SU-DHL-6 (cell line): ENCODE data around the gene ACOT6.
A peak's percentile ranks its signal among the peaks of the same experiment; 100 is the strongest.

Source experiments
- H2AFZ ChIP-seq: fragments of 200-600 bp; sonication (generic); 2 replicates; pipeline ENCODE4 v1.6.1; 2014; ENCODE audit warnings: low read depth, mild to moderate bottlenecking, moderate library complexity, mixed read lengths, antibody characterized with exemption, low read length; ENCODE audit not compliant: severe bottlenecking
- H3F3A ChIP-seq: fragments of 200-600 bp; shearing (Covaris generic); 2 replicates; pipeline ENCODE4 v1.6.0; 2016; ENCODE audit warnings: antibody characterized with exemption, mild to moderate bottlenecking; ENCODE audit not compliant: insufficient read depth
- H3K27ac ChIP-seq: fragments of 200-600 bp; sonication (generic); 2 replicates; pipeline ENCODE4 v1.5.1; 2016; ENCODE audit warnings: low read depth, mild to moderate bottlenecking, low read length, moderate library complexity, mixed read lengths
- H3K27me3 ChIP-seq: fragments of 200-600 bp; sonication (generic), shearing (Covaris generic); 2 replicates; pipeline ENCODE4 v1.6.0; 2014; ENCODE audit warnings: mild to moderate bottlenecking, low read length
- H3K36me3 ChIP-seq: fragments of 200-600 bp; sonication (generic); 2 replicates; pipeline ENCODE4 v1.6.1; 2014; ENCODE audit warnings: mild to moderate bottlenecking, low read length, mixed read lengths
- H3K4me2 ChIP-seq: fragments of 300-600, 200-600 bp; shearing (Covaris generic), sonication (generic); 2 replicates; pipeline ENCODE4 v1.6.0; 2014; ENCODE audit warnings: low read length, low read depth, mild to moderate bottlenecking; ENCODE audit not compliant: poor library complexity, severe bottlenecking
- H3K4me3 ChIP-seq: fragments of 200-600 bp; sonication (generic); 2 replicates; pipeline ENCODE4 v1.5.1; 2014; ENCODE audit warnings: antibody characterized with exemption, low read length, mild to moderate bottlenecking, mixed read lengths; ENCODE audit not compliant: insufficient read depth, poor library complexity, severe bottlenecking
- H3K79me2 ChIP-seq: fragments of 200-600 bp; sonication (generic); 2 replicates; pipeline ENCODE4 v1.6.1; 2014; ENCODE audit warnings: mild to moderate bottlenecking, low read length, moderate library complexity; ENCODE audit not compliant: insufficient read depth
- H3K9ac ChIP-seq: fragments of 200-600 bp; sonication (generic); 2 replicates; pipeline ENCODE4 v1.7.0; 2014; ENCODE audit warnings: mild to moderate bottlenecking, low read length
- H3K9me2 ChIP-seq: fragments of 200-600 bp; sonication (generic); replicated peaks from 2 replicates; pipeline ENCODE4 v1.6.1; 2014; ENCODE audit warnings: low read length; ENCODE audit not compliant: insufficient read depth
- H3K9me3 ChIP-seq: fragments of 200-600 bp; sonication (generic); 2 replicates; pipeline ENCODE4 v1.6.1; 2014; ENCODE audit warnings: low read length, mixed read lengths; ENCODE audit not compliant: insufficient read depth
- H4K20me1 ChIP-seq: fragments of 200-600 bp; sonication (generic); 2 replicates; pipeline ENCODE4 v1.6.1; 2014; ENCODE audit warnings: low read depth, mild to moderate bottlenecking, antibody characterized with exemption, low read length, moderate library complexity, mixed read lengths
- EZH2phosphoT487 ChIP-seq: fragments of 200-600 bp; sonication (generic), shearing (Covaris generic); conservative IDR thresholded peaks from 2 replicates; pipeline ENCODE4 v1.6.1; 2018; ENCODE audit warnings: mild to moderate bottlenecking, antibody characterized with exemption, low read length, moderate library complexity, mixed read lengths
- TF ChIP-seq, protein P1 (sequence below): fragments of 200-600 bp; sonication (generic); IDR thresholded peaks from one replicate; pipeline ENCODE4 v1.5.1; 2017; ENCODE audit warnings: antibody characterized with exemption, mild to moderate bottlenecking, low read length, moderate library complexity; ENCODE audit not compliant: insufficient read depth, poor library complexity, severe bottlenecking

The ACOT6 gene

DNA sequence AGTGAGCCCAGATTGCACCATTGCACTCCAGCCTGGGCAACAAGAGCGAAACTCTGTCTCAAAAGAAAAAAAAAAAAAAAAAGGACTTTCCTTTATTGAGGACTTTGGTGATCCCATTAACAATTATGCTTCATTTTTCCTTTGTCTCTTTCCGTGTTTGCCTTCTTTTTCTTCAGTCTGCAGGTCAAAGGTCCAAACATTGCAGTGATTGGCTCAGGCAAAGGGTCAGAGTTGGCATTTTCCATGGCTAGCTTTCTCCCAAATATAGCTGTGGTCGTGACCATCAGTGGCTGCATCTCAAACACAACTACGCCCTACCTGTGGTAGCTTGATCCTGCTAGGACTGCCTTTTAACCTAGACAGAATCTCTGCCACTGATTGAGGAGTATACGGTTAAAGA is 25.5 kb downstream of the ACOT6 start:
- H3K79me2 ChIP-seq: no peaks in the 10 kb centered on the region
- no peaks in the 10 kb centered on the region for H3K36me3 ChIP-seq
- no peak overlapping the region for H3K4me2 ChIP-seq
- no peaks in the 10 kb centered on the region for H3F3A ChIP-seq
- H3K9ac ChIP-seq: no peak overlapping the region
- H3K9me3 ChIP-seq: no peaks in the 10 kb centered on the region
- TF ChIP-seq EZH2phosphoT487: no peak
- TF ChIP-seq, protein P1, sequence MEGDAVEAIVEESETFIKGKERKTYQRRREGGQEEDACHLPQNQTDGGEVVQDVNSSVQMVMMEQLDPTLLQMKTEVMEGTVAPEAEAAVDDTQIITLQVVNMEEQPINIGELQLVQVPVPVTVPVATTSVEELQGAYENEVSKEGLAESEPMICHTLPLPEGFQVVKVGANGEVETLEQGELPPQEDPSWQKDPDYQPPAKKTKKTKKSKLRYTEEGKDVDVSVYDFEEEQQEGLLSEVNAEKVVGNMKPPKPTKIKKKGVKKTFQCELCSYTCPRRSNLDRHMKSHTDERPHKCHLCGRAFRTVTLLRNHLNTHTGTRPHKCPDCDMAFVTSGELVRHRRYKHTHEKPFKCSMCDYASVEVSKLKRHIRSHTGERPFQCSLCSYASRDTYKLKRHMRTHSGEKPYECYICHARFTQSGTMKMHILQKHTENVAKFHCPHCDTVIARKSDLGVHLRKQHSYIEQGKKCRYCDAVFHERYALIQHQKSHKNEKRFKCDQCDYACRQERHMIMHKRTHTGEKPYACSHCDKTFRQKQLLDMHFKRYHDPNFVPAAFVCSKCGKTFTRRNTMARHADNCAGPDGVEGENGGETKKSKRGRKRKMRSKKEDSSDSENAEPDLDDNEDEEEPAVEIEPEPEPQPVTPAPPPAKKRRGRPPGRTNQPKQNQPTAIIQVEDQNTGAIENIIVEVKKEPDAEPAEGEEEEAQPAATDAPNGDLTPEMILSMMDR: no peak
- H3K4me3 ChIP-seq: no peak overlapping the region
- H3K9me2 ChIP-seq: no peaks in the 10 kb centered on the region
- H3K27ac ChIP-seq: no peak overlapping the region
- no peak overlapping the region for H2AFZ ChIP-seq
- H3K27me3 ChIP-seq: no peaks in the 10 kb centered on the region
- H4K20me1 ChIP-seq: no peaks in the 10 kb centered on the region

DNA sequence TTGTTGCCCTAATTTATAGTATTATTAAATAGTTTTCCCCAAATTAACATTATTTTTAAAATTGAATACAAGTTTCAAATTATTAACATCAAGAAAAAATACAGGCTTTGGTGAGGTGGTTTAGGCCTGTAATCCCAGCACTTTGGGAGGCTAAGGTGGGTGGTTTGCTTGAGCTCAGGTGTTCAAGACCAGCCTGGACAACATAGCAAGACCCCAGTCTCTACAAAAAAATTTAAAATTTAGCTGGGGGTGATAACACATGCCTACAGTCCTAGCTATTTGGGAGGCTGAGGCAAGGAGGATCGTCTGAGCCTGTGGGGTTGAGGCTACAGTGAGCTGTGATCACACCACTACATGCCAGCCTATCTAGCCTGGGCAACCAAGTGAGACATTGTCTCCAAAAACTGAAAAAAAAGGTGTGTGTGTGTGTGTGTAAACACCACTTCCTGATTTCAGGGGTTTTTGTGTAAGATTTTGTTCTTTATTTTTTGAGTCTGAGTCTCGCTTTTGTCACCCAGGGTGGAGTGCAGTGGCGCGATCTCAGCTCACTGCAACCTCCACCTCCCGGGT is 28.6 kb downstream of the ACOT6 start:
- Histone ChIP-seq H3K9ac (no peak overlapping the region), H3K9me3 (no peaks in the 10 kb centered on the region), H3K27ac (no peak overlapping the region), H3K4me2 (no peak overlapping the region), H3K9me2 (no peaks in the 10 kb centered on the region), H3K36me3 (no peaks in the 10 kb centered on the region), H2AFZ (no peak overlapping the region), H4K20me1 (no peaks in the 10 kb centered on the region), H3K79me2 (no peaks in the 10 kb centered on the region), H3K27me3 (no peaks in the 10 kb centered on the region), H3F3A (0 out of 2 replicates have a peak, but pooled peaks cover 3% of the 10 kb centered on the region), H3K4me3 (no peak overlapping the region)
- TF ChIP-seq, protein P1: no peak
- no peak for TF ChIP-seq EZH2phosphoT487

DNA sequence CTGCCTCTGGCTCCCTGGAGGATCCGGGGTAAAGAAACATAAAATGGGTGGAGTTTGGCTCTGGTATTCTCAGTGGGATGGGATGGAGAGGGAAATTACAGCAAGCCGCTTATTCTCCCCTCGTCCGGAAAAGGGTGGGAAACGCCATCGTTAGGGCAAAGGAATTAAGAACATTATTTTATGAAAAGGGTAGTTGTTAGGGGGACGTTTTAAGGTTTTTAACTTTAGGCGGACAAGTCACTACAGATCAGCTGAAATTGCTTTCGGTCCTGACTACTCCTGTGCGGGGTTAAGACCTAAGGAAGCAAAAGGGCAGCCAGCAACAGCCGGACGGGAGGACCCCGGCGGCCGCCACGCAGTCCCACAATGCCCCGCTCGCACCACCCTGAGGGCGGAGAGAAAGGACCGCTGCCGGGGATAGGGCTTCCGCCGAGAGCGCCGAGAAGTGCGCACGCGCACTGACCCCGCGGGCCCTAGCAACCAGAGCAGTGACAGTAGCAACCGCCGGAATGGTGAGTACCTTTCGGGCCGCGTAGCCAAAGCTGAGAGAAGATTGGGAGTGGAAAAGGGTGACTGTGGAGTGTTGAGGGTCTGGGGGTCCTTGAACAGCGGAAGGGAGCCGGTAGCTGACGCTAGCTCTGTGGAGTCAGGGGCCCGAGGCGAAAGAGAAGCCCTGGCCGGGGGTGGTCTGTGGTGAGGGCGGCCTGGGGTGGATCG is 32.4 kb downstream of the ACOT6 start, which contains the start of gene DNAL1:
DNAL1 (plus strand) TSS at position 456 of the 717 bp plus-strand sequence; CDS start at position 510, 54 bp downstream.
- H3K9me2 ChIP-seq: no peaks in the 10 kb centered on the region
- H3K27me3 ChIP-seq: no peaks in the 10 kb centered on the region
- H3F3A ChIP-seq: 0 out of 2 replicates have a peak, but pooled peaks cover 3% of the 10 kb centered on the region
- H3K36me3 ChIP-seq: no peaks in the 10 kb centered on the region
- H3K27ac ChIP-seq: peak within 1 kb of the TSS; percentile 21
- no peaks in the 10 kb centered on the region for H3K9me3 ChIP-seq
- H2AFZ ChIP-seq: peak within 1 kb of the TSS; percentile 99
- TF ChIP-seq, protein P1: no peak
- no peak for TF ChIP-seq EZH2phosphoT487
- peak within 1 kb of the TSS; percentile 90 for H3K4me3 ChIP-seq
- peak within 1 kb of the TSS; percentile 72 for H3K9ac ChIP-seq
- H3K79me2 ChIP-seq: no peaks in the 10 kb centered on the region
- peak within 1 kb of the TSS; percentile 100 for H3K4me2 ChIP-seq
- H4K20me1 ChIP-seq: no peaks in the 10 kb centered on the region
